ENCODE measurements around the gene ZFHX3. TPM values are rescaled to one million over a fixed set of nuclear protein-coding genes. Genes with fewer than 3 reads are reported as not detected.

The ZFHX3 gene
- total and polyA plus RNA-seq, 4 donors, result 2.6 to 32.7 (median 14.7) TPM

- H3K9ac ChIP-seq (ENCODE audit: insufficient read depth in 1 of 2, low read length in 2 of 2), result no peak overlapping the region
- DNase-seq (no peak), ATAC-seq (ENCODE audit: insufficient read depth, low FRiP score) (no peak)
- no peak overlapping the region for H3K4me3 ChIP-seq
- H3K27me3 ChIP-seq (ENCODE audit: control insufficient read depth in 3 of 3, insufficient read depth in 3 of 3, low read length in 2 of 3), result no peaks in the 10 kb centered on the region
- no peaks in the 10 kb centered on the region for H3K36me3 ChIP-seq (ENCODE audit: control insufficient read depth in 4 of 4, insufficient read depth in 4 of 4, low read length in 4 of 4)
- no peaks in the 10 kb centered on the region for H3K9me3 ChIP-seq (ENCODE audit: control insufficient read depth in 4 of 4, insufficient read depth in 3 of 4, low read length in 3 of 4)
- TF ChIP-seq, protein P1, sequence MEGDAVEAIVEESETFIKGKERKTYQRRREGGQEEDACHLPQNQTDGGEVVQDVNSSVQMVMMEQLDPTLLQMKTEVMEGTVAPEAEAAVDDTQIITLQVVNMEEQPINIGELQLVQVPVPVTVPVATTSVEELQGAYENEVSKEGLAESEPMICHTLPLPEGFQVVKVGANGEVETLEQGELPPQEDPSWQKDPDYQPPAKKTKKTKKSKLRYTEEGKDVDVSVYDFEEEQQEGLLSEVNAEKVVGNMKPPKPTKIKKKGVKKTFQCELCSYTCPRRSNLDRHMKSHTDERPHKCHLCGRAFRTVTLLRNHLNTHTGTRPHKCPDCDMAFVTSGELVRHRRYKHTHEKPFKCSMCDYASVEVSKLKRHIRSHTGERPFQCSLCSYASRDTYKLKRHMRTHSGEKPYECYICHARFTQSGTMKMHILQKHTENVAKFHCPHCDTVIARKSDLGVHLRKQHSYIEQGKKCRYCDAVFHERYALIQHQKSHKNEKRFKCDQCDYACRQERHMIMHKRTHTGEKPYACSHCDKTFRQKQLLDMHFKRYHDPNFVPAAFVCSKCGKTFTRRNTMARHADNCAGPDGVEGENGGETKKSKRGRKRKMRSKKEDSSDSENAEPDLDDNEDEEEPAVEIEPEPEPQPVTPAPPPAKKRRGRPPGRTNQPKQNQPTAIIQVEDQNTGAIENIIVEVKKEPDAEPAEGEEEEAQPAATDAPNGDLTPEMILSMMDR (IDR thresholded peaks at IDR 0.05; ENCODE audit: control extremely low read depth, extremely low read depth), result no peak
- WGBS, 2 donors, result 93 to 94% methylated on average over 9 of the region's 9 CpGs
- peaks cover 9 to 50% (median 20%) of the 10 kb centered on the region in 5 donors for H3K4me1 ChIP-seq (ENCODE audit: control insufficient read depth in 5 of 5, insufficient read depth in 5 of 5, low read length in 5 of 5)
- no peak overlapping the region for H3K27ac ChIP-seq (ENCODE audit: low read depth in 1 of 2, low read length in 1 of 2)
Measured at GRCh38 chr16:72983241-72983640, 64.7 kb downstream of the ZFHX3 start.

DNA sequence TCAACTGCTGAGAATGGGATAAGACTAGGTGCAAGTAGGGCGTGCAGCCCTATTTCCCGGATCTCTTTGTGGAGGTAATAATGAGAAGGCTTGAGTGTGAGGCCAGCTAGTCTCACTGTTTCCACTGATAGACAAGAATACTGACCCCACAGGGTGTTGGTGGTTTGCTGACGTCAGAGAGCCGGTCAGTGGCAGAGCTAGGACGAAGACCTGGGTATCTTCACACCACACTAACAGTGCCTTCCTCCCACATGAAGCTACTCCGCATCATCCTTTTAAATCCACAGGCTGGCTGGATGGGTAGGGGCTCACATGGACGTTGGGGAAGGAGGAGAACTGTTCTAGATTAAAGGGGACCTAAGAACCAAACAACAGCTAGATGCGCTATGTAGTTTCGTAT, 68.0 kb downstream of the ZFHX3 start:
- H3K9ac ChIP-seq (ENCODE audit: insufficient read depth in 1 of 2, low read length in 2 of 2), result no peak overlapping the region
- H3K4me3 ChIP-seq, result no peak overlapping the region
- 75 to 91% methylated on average over 9 of the region's 9 CpGs for WGBS, 2 donors
- no peak for DNase-seq
- no peaks in the 10 kb centered on the region for H3K36me3 ChIP-seq (ENCODE audit: control insufficient read depth in 4 of 4, insufficient read depth in 4 of 4, low read length in 4 of 4)
- peaks cover 4 to 23% (median 8%) of the 10 kb centered on the region in 5 donors for H3K4me1 ChIP-seq (ENCODE audit: control insufficient read depth in 5 of 5, insufficient read depth in 5 of 5, low read length in 5 of 5)
- TF ChIP-seq, protein P1 (IDR thresholded peaks at IDR 0.05; ENCODE audit: control extremely low read depth, extremely low read depth), result no peak
- no peak overlapping the region for H3K27ac ChIP-seq (ENCODE audit: low read depth in 1 of 2, low read length in 1 of 2)
- no peaks in the 10 kb centered on the region for H3K9me3 ChIP-seq (ENCODE audit: control insufficient read depth in 4 of 4, insufficient read depth in 3 of 4, low read length in 3 of 4)
- ATAC-seq (ENCODE audit: insufficient read depth, low FRiP score), result no peak
- H3K27me3 ChIP-seq (ENCODE audit: control insufficient read depth in 3 of 3, insufficient read depth in 3 of 3, low read length in 2 of 3), result no peaks in the 10 kb centered on the region

DNA sequence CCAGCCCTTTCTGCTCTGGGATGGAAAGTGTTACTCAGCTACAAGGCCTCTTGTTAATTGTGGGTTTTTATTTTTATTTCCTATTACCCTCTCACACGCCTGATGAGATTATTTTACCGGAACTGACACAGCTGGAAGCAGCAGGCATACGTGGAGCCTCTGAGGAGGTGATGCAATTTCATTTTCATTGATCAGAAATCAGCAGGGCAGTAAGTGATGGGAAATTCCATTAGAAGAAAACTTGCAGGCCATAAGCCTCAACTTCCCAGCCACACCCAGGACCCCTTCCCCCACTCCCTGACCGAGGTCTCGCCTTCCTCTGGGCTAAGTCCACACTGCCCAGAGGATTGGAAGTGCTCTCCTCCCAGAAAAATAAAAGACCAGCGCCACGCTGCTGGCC, 69.7 kb downstream of the ZFHX3 start:
- no peak for DNase-seq
- ATAC-seq (ENCODE audit: insufficient read depth, low FRiP score), result no peak
- Histone ChIP-seq H3K9ac (ENCODE audit: insufficient read depth in 1 of 2, low read length in 2 of 2) (no peak overlapping the region), H3K27ac (ENCODE audit: low read depth in 1 of 2, low read length in 1 of 2) (no peak overlapping the region), H3K4me3 (no peak overlapping the region), H3K4me1 (ENCODE audit: control insufficient read depth in 5 of 5, insufficient read depth in 5 of 5, low read length in 5 of 5) (peaks cover 5 to 26% (median 12%) of the 10 kb centered on the region in 5 donors), H3K27me3 (ENCODE audit: control insufficient read depth in 3 of 3, insufficient read depth in 3 of 3, low read length in 2 of 3) (no peaks in the 10 kb centered on the region), H3K9me3 (ENCODE audit: control insufficient read depth in 4 of 4, insufficient read depth in 3 of 4, low read length in 3 of 4) (no peaks in the 10 kb centered on the region), H3K36me3 (ENCODE audit: control insufficient read depth in 4 of 4, insufficient read depth in 4 of 4, low read length in 4 of 4) (no peaks in the 10 kb centered on the region)
- WGBS, 2 donors, result 69 to 73% methylated on average over 7 of the region's 7 CpGs
- TF ChIP-seq, protein P1 (IDR thresholded peaks at IDR 0.05; ENCODE audit: control extremely low read depth, extremely low read depth), result no peak

- WGBS, 2 donors, result 76 to 83% methylated on average over 7 of the region's 7 CpGs
- TF ChIP-seq, protein P1 (IDR thresholded peaks at IDR 0.05; ENCODE audit: control extremely low read depth, extremely low read depth), result no peak
- Histone ChIP-seq H3K9me3 (ENCODE audit: control insufficient read depth in 4 of 4, insufficient read depth in 3 of 4, low read length in 3 of 4) (no peaks in the 10 kb centered on the region), H3K27me3 (ENCODE audit: control insufficient read depth in 3 of 3, insufficient read depth in 3 of 3, low read length in 2 of 3) (no peaks in the 10 kb centered on the region), H3K9ac (ENCODE audit: insufficient read depth in 1 of 2, low read length in 2 of 2) (no peak overlapping the region), H3K4me3 (no peak overlapping the region), H3K27ac (ENCODE audit: low read depth in 1 of 2, low read length in 1 of 2) (no peak overlapping the region), H3K4me1 (ENCODE audit: control insufficient read depth in 5 of 5, insufficient read depth in 5 of 5, low read length in 5 of 5) (peaks cover 5 to 22% (median 12%) of the 10 kb centered on the region in 5 donors), H3K36me3 (ENCODE audit: control insufficient read depth in 4 of 4, insufficient read depth in 4 of 4, low read length in 4 of 4) (no peaks in the 10 kb centered on the region)
- DNase-seq (no peak), ATAC-seq (ENCODE audit: insufficient read depth, low FRiP score) (no peak)
Measured at GRCh38 chr16:72977127-72977526, 70.8 kb downstream of the ZFHX3 start.
